Measurements from ENCODE around the gene BEST1.

DNA sequence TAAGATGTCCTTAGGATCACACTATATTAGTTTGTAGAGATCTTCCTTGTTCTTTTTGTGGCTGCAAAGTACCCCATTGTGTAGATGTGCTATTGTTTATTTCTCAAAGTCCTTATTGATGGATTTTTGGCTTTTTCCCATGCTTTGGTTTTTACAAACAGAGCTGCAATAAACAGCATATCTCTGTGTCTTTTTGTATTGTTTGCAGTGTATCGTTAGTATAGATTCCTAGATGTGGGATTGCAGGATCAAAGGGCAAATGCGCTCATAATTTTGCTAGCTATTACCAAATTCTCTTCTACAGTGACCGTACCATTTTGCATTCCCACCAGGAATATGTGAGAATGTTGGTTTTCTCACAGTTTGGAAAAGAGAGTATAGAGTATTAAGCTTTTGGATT is 44.8 kb downstream of the BEST1 start:
- TF ChIP-seq, protein P1, sequence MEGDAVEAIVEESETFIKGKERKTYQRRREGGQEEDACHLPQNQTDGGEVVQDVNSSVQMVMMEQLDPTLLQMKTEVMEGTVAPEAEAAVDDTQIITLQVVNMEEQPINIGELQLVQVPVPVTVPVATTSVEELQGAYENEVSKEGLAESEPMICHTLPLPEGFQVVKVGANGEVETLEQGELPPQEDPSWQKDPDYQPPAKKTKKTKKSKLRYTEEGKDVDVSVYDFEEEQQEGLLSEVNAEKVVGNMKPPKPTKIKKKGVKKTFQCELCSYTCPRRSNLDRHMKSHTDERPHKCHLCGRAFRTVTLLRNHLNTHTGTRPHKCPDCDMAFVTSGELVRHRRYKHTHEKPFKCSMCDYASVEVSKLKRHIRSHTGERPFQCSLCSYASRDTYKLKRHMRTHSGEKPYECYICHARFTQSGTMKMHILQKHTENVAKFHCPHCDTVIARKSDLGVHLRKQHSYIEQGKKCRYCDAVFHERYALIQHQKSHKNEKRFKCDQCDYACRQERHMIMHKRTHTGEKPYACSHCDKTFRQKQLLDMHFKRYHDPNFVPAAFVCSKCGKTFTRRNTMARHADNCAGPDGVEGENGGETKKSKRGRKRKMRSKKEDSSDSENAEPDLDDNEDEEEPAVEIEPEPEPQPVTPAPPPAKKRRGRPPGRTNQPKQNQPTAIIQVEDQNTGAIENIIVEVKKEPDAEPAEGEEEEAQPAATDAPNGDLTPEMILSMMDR (IDR thresholded peaks at IDR 0.05; ENCODE audit: extremely low read depth in 1 of 2, insufficient read depth in 1 of 2, low read depth in 1 of 2, low read length in 2 of 2): no peak
- TF ChIP-seq EZH2 (IDR thresholded peaks at IDR 0.05; ENCODE audit: borderline replicate concordance, low read depth, low read length, severe bottlenecking): no peak
- TF ChIP-seq, protein P2, sequence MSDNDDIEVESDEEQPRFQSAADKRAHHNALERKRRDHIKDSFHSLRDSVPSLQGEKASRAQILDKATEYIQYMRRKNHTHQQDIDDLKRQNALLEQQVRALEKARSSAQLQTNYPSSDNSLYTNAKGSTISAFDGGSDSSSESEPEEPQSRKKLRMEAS (IDR thresholded peaks at IDR 0.05; ENCODE audit: insufficient read depth, insufficient read length): no peak
- TF ChIP-seq POLR2AphosphoS5 (IDR thresholded peaks at IDR 0.05; ENCODE audit: insufficient read depth, low read depth, low read length): no peak
- no peak for TF ChIP-seq POLR2A (IDR thresholded peaks at IDR 0.05; ENCODE audit: low read depth, low read length)
- TF ChIP-seq MYC (IDR thresholded peaks at IDR 0.05; ENCODE audit: low read depth, low read length): no peak
- no peak for TF ChIP-seq GATA2 (IDR thresholded peaks at IDR 0.05; ENCODE audit: insufficient read depth, insufficient read length, low read depth, low read length)
- no peak for TF ChIP-seq JUN (IDR thresholded peaks at IDR 0.05; ENCODE audit: borderline replicate concordance, insufficient read depth, insufficient read length, low read depth)
- TF ChIP-seq FOS (IDR thresholded peaks at IDR 0.05; ENCODE audit: borderline replicate concordance, insufficient read depth, low read length): no peak
